H1 (cell line): ENCODE measurements around the gene MGAT5B. TPM values are rescaled to one million over a fixed set of nuclear protein-coding genes. Genes with fewer than 3 reads are reported as not detected.

Experiments used
- RFX5 ChIP-seq: IDR thresholded peaks from 2 replicates; pipeline ENCODE4 v1.6.1; 2011; ENCODE audit warnings: low read depth, low read length, improper control_type of control experiment, borderline replicate concordance
- polyA plus RNA-seq, 7 experiments: library from polyadenylated mRNA; depleted of rRNA in 3 of 7; stranded (reverse) in 5 of 7; unstranded in 2 of 7; fragments of >200 nt in 5 of 7; fragments of 200-250 nt in 2 of 7; gene quantifications; 1 replicate in 5 of 7; 2 replicates in 1 of 7; 4 replicates in 1 of 7; pipeline versions ENCODE4 v1.2.1 to v1.2.3, GENCODE V29; 2011 to 2013; ENCODE audit warnings: missing spikeins in 2 of 7, mixed read lengths in 2 of 7
- total RNA-seq: library from RNA; stranded (reverse); fragmentation: NEBNext Ultra II Directional; extraction: Animal tissue kit (Norgen Biotek cat#: 25700); gene quantifications from 2 replicates; pipeline ENCODE4 v1.2.1, GENCODE V29; 2021

MGAT5B gene
- total and polyA plus RNA-seq, 2 of the 8 experiments (the other 6 are each of a cell fraction or from before 2014, with no cell fraction given): 7.9 to 8.2 TPM

DNA sequence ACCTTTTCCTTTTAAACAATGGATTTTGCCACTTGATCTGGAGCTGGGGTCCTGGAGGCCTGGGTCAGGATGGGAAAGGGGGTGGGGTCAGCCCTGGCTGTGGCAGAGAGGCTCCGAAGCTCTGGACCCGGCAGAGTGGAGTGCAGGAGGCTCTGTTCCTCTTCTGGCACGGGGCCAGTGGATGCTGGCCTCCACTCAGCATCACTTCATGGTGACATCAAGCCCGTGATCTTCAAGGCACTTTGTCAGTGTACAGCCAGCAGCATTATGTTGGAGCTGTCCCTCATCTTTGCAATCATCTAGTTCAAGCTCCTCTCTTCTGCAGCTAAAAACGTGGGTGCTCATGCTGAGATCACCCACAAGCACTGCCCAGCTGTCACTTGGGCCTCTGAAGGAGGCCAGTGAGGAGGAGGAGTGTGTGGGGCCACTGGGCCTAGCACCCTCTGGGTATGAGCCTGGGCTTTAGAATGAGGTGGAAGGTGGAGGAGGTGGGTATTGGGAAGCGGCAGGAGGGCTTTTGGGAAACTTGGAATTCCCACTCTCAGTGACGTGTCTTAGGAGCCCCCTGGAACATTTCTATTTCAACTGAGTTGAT, 45.9 kb upstream of the MGAT5B start (continued):
- TF ChIP-seq RFX5: no peak
- TF ChIP-seq, all 59 proteins: peak for 0
